HK-2 (cell line): ENCODE measurements around the gene CASKIN1.

Source experiments
- DNase-seq: peaks from one replicate; pipeline ENCODE4 v3.0.0-alpha.2; 2018; ENCODE audit not compliant: unreplicated experiment

CASKIN1 gene

DNA sequence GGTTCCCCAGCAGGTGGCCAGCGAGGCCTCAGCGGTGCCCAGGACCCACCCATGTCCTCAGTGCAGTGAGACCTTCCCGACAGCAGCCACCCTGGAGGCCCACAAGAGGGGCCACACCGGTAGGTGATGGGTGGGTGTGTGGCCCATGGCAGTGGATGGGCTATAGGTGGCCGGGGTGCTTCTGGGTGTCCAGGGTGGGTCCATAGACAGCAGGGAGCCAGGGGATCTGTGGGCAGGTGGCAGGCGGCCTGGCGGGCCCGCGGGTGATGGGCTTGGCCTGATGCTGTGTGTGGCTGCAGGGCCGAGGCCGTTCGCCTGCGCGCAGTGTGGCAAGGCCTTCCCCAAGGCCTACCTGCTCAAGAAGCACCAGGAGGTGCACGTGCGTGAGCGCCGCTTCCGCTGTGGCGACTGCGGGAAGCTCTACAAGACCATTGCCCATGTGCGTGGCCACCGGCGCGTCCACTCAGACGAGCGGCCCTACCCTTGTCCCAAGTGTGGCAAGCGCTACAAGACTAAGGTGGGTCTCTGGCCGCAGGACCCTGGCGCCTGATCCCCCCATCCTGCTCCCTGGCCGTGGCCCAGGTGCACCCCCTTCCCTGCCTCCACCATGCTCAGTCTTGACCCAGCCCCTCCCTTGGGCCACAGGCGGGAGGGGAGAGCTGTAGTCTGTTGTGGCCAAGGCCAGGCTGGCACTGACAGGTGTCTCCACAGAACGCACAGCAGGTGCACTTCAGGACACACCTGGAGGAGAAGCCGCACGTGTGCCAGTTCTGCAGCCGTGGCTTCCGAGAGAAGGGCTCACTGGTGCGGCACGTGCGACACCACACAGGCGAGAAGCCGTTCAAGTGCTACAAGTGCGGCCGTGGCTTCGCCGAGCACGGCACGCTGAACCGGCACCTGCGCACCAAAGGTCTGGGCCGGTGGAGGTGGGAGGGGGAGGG lies 37.7 kb upstream of the CASKIN1 start:
- no peak for DNase-seq

DNA sequence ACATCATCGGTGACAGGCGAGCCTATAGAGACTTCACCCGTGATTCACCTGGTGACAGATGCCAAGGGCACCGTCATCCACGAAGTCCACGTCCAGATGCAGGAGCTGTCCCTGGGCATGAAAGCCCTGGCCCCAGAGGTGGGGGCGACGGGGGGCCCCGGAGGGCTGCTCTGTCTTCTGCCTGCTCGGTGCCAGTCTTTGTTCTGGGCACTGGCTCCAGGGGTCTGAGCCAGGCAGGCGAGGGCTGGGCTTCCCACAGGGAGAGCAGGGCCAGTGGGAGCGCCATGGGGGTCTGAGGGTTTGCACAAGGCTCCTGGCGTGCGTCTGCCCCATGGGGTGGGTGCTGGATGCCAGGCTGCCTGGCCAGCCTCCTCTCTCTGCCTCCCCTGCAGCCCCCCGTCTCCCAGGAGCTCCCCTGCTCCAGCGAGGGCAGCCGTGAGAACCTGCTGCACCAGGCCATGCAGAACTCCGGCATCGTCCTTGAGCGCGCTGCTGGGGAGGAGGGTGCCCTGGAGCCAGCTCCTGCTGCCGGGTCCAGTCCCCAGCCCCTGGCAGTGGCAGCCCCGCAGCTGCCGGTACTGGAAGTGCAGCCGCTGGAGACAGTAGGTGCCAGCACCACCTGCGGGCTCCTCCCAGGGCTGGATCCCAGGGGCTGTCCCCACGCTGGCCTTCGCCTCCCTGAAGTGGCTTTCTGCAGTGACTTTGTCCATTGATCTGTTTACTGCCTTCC lies 36.8 kb upstream of the CASKIN1 start:
- DNase-seq: no peak

DNA sequence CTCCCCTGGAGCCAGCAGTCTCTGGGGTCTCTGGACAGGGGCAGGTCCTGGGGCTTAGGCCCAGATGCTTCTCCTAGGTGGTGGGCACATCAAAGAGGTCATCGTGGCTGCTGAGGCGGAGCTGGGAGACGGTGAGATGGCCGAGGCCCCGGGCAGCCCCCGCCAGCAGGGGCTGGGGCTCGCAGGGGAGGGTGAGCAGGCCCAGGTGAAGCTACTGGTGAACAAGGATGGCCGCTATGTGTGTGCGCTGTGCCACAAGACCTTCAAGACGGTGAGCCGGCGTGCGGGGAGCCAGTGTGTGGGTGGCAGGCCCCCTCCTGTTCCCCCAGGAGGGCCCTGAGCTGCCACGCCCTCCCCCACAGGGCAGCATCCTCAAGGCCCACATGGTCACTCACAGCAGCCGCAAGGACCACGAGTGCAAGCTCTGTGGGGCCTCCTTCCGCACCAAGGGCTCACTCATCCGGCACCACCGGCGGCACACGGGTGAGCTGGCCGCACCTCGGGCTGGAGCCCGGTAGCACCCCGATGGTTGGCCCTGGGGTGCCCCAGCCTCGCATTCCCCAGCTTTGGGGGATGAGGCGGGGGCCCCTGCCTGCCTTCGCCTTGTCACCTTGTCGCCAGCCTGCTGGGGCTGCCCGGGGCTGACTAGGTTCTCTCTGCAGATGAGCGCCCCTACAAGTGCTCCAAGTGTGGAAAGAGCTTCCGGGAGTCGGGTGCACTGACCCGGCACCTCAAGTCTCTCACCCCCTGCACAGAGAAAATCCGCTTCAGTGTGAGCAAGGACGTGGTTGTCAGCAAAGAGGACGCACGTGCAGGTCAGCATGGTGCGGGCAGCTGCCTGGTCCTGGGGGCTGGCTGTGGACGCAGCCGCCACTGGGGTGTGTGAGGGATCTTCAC lies 35.9 kb upstream of the CASKIN1 start:
- no peak for DNase-seq

DNA sequence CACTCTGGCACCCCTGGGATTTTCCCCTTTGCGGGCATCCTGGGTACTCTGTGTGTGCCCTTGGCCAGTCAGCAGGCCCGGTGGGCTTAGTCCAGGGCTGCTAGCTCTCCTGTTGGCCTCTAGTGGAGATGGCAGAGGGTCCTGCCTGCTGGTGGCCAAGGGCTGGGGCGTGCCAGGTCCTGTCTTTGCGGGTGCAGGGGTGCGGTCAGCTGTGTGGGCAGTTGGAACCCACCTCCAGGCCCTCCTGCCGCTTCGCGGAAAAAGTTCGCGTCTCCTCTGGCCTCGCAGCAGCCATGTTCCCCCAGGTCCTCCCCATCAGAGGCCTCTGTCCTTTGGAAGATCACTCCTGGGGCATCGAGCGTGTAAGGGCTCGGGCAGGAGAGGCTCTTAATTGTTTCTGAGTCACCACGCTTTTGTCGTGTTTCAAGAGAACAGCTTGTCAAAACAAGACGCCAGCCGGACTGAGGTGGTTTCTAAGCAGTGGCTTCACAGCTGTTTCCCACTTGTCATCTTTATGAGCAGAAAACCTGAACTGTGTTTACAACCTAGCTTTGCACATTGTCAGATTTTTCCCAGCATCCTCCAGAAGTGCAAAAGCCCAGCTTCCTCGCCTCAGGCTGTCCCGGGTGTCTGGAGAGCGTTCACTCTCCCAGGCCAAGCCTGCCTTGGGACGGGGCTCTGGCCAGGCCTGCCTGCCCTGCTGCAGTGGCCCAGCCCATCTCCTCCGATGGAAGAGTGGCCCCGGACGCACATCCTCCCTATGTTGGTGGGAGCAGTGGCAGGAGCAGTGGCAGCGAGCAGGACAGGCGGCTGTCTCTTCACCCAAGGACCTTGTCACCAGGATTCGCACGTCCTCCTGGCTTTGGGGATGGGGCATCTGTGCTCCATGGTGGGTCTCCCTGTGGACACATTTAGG lies 34.9 kb upstream of the CASKIN1 start:
- DNase-seq: no peak

DNA sequence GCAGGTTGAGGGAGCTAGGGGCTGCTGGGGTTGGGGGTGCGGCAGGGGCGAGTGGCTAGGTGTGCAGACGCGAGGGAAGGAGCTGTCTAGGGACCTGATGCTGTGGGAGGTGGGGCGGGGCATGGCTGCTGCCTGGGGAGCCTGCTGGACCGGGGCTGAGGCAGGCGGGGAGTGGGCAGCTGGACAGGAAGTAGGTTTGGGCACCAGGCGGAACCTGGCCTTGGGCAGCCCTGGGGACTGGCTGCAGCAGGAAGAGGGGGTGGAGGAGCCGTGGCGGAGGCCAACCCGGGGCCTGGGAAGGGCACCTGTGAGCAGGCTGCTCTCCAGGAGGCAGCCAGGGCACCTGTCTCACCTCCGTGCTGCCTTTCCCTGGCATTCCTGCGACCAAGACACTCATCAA lies 34.0 kb upstream of the CASKIN1 start:
- no peak for DNase-seq

DNA sequence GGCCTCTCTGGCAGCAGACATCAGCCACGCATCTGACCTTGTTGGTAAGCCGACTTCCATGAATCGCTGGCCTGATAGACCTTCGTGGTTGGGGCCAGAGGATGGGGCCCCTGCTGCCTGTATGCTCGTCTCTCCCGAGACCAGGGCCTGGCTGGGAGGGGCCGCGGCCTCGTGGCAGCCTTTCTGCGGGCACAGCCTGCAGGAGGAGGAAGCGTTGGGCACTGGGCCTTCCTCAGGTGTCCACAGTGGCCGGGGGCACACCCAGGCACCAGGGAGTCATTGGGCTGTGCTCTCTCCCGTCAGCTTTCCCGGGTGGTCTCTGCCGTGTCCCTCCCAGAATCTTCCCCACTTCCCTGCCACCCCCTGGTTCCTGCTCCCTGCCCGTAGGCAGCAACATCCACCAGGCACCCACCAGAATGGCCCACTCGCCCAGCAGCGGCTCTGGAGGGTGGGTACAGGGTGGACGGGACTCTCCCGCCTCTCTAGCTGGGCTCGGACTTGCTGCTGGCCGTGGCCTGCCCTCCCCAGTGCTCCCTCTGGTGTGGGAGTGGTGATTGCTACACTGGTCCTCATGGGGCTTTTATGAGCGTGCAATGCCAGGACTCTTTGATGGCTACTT lies 33.3 kb upstream of the CASKIN1 start:
- no peak for DNase-seq

DNA sequence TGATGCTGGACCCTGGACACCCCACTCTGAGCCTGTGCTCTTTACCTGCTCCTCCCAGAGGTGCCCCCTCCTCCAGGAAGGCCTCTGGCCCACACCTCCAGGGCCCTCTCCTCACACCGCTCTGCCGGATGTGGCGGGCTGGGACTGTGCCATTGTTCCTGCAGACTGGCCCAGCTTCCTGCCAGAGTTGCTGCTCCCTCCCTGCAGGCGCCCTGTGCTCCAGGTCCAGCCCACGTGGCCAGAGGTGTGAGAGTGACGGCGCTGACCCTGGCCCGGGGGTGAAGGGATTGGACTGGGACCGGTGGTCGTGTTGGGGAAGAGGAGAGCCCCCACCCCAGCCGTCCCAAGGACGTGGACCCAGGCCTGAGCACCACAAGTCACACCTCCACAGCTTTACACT lies 32.7 kb upstream of the CASKIN1 start:
- DNase-seq: no peak

DNA sequence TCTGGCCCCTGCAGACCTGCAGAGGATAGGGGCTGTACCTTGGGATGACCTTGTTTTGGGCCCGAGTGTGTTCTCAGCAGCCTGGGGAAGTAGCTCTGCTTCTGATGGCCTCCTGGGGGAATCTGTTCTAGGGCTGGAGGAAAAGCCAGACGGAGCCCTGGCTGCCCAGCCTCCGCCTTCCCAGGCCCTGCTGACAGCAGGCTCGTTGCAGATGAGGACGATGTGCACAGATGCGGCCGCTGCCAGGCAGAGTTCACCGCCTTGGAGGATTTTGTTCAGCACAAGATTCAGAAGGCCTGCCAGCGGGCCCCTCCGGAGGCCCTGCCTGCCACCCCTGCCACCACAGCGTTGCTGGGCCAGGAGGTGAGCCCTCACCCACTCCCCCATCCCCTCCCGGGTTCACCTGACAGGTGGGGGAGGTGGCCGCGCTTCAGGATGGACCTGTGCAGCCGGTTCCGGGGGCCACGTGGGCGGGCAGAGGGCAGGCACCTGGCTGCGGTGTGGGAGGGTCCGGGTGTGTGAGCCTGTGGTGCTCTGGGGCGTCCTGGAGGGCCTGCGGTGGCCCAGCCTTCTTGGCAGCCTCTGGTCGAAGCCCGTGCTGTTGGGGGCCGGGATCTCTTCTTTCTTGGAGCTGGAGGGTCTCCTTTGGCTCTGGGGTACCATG lies 31.9 kb upstream of the CASKIN1 start:
- DNase-seq: no peak

DNA sequence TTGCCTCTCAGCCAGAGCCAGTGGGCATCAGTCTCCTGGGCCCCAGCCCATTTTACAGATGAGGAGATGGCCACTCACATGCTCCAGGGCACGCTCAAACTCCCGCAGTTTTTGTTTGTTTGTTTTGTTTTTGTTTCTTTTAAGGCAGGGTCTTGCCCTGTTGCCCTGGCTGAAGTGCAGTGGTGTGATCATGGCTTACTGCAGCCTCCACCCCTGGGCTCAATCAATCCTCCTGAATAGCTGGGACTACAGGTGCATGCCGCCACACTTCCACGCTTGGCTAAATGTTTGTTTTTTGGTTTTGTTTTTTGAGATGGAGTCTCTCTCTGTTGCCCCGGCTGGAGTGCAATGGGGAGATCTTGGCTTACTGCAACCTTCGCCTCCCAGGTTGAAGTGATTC lies 30.5 kb upstream of the CASKIN1 start:
- DNase-seq: no peak

DNA sequence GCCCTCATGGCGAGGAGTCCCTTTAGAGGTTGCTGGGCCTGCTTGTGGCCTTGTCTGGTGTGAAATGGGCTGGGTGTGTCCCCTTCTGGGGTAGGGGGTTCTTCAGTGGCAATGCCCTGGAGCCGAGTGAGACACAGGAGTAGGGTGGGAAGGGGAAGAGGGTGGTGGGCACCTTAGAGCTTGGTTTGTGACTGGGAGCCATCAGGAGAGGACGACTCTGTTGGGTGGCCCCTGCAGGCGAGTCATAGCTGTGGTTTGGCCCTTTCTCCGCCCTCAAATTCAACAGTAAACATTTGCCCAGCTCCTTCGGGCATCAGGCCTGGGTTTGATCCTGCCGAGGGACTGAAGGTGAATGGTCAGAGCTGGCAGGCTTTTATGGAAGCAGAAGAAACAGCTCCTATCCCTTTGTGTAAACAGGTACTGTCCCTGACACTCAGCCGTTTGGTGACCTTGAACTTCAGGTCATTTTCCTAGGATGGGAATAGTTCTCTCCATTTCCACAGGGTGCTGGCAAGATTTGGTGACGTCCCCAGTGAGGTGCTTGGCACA lies 29.9 kb upstream of the CASKIN1 start:
- no peak for DNase-seq

DNA sequence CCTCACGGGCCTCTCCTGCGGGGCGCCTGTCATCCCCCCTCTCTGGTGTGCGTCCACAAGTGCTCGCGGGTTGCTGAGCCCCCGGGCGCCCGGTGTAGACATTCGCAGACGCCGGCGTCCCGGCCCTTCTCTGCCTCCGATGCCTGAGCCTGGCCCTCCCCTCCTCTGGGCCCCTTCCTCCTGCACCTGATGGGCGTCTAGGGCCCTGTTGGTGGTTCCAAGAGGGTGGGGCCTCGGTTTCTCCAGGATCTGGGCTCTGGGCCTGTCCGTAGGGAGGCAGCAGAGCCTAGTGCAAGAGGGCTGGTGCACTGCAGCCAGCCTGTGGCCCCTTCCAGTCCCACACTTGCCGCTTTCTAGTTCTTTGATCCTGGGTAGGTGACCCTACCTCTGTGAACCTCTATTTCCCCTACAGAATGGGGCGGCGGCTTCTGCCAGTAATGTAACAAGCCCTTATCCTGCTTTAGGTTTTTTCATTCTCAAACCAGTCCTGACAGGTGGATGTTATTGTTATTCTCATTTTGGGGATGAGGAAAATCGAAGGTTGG lies 27.6 kb upstream of the CASKIN1 start:
- DNase-seq: peak; percentile 43

DNA sequence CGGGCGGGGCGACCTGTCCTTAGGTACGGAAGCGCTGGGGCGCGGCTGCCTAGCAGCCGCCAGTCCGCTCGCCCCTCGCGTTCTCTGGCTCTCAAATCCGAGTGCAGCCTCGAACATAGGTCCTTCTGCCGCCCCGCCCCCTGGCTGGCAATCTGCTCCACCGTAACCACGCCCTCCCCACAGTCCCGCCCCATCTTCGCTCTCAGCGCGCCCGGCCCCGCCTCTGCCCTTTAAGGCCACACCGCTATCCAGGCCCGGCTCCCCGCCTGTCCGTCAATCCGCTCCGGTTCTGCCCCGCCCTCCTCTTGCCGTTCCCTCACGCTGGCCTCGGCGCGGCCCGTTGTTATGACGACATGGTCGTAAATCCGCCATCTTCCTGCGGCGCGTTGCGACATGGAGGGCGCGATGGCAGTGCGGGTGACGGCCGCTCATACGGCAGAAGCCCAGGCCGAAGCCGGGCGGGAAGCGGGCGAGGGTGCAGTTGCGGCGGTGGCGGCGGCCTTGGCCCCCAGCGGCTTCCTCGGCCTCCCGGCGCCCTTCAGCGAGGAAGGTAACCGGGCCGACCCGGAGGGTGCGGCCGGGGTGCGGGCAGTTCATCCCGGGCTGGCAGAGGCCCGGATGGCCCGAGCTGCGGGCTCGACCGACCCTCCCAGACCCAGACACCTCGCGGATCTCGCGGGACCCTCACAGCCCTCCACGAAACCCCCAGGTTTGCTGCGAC lies 27.0 kb upstream of the CASKIN1 start, which contains the start of gene E4F1:
E4F1 (plus strand) TSS at position 371 of the 721 bp plus-strand sequence; CDS start at position 394, 23 bp downstream.
- peak; percentile 98 for DNase-seq

DNA sequence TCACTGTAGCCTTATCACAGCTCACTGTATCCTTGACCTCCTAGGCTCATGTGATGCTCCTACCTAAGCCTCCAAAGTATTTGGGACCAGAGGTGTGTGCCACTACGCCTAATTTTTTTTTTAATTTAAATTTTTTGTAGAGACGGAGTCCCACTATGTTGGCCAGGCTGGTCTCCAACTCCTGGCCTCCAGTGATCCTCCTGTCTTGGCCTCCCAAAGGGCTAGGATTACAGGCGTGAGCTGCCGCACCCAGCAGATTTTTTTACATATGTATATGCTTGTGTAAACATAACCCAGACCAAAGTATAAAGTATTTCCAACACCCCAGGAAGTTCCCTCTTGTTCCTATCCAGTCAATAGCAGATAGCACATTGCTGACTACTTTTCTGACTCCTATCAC lies 19.9 kb upstream of the CASKIN1 start:
- DNase-seq: no peak

DNA sequence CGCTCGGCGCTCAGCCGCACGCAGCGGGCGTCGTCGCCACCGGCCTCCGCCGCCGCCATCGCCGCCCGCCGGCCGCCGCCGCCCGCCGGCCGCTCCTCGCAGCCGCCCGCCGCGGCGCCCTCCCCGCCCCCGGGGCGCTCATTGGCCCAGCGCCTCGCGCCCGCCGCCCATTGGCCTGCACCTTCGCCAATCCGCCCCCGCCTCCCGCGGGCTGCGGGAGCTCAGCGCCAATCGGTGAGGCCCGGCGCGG lies 18.2 kb upstream of the CASKIN1 start, which contains the start of gene PGP:
PGP (minus strand) TSS at position 122 of the 250 bp plus-strand sequence; CDS start at position 59, 63 bp downstream.
- no peak for DNase-seq

DNA sequence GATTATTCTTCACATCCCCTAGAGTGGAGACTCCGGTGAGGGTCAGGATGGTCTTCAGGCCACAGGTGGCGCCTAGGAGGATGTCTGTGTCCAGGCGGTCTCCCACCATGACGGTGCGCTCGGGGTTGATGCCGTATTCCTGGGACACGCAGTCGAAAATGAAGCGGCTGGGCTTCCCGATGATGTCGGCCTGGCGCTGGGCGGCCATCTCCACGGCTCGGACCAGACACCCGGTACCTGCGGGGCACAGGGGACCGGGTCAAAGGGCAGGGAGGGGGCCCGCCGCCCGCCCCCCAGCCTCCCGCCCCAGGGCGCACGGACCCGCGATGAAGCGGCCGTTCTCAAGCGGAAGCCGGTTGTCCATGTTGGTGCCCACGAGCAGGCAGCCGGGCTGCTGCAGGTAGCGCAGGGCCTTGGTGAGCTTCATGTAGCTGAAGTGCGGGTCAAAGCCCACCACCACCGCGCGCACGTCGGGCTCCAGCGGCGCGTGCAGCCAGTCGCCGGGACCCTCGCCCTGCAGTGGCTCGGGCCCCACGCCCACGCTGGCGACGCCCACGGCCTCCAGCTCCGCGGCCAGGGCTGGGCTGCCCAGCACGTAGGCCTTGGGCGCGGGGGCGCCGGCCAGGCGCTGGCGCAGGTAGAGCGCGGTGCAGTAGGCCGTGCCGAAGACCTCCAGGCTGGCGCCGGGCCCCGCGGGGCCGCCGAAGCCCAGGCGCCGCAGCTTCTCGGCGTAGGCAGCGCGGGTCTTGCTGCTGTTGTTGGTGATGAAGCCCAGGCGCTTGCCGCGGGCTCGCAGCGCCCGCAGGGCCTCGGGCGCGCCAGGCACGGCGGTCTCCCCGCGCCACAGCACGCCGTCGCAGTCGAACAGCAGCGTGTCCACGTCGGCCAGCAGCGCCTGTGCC lies 17.7 kb upstream of the CASKIN1 start:
- DNase-seq: no peak

DNA sequence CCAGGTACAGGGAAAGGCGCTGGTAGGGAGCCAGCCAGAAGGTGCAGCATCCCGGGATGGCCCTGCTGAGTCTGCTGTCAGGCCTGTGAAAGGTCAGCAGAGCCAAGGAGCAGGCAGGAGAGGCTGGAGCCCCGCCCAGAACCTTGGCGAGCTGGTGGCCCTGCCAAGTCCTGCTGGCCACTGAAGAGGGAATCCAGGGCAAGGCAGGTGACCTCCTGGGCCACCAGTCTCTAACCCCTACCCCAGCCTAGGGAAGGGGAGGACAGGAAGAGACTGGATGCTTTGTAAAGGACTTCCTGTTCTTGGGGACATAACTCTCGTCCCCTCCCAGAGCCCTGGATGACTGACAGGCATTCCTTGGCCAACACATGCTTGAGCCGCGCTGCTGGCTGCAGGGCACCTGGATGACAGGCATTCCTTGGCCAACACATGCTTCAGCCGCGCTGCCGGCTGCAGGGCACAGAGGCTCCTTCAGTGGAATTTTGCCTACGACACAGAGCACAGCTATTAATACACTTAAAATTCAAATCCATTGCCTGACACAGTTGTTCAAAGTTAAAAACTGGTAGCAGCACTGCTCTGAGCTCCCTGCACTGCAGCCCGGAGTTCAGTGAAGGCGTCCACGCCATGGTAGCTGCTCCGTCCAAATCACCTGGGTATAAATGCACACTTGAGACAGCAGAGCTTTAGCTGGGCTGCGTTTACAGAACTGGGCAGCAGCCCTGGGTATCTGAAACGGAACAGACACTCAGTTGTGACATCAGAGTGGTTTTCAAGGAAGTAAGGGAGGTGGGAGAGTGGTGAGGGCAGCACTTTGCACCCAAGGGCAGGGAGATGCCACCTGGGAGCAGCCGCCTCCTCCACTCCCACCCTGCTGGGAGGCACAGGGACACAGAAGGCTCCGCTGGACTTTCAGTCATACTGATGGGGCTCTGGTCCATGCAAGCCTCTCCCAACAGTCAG lies 16.2 kb upstream of the CASKIN1 start:
- DNase-seq: no peak
